Measurements from ENCODE around the gene STIM1. TPM values are rescaled to one million over a fixed set of nuclear protein-coding genes. Genes with fewer than 3 reads are reported as not detected.
"Not testable (repeated sequence)": the region's sequence is repeated elsewhere in the genome, so short reads cannot be mapped to it uniquely, and the experiment has no call there.

The STIM1 gene
- total RNA-seq, 1 donor from 2014 or later = 60.8 TPM

DNA sequence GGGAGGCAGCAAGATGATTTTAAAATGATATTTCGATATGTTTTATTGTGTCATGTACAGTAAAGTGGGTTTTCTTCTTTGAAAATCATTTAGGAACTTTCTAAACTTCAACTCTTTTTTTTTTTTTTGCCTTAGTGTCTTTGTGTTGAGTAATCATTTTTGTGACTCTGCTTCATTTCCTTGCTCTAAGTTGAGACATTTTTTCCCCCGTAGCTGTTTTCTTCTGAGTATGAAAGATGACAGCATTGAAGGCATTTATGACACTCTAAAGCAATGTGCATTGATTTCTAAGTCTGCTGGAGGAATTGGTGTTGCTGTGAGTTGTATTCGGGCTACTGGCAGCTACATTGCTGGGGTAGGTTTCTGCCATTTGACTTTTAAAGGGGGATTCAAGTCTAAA, 262.6 kb downstream of the STIM1 start:
- FAIRE-seq = no peak
- Histone ChIP-seq H3K36me3 (ENCODE audit: control insufficient read depth, insufficient read depth, low read length) (peaks cover 2% of the 10 kb centered on the region), H3K4me3 (ENCODE audit: low read depth, low read length) (no peak overlapping the region), H3K27me3 (ENCODE audit: control insufficient read depth, insufficient read depth, low read length) (no peaks in the 10 kb centered on the region)
- peak; percentile 46 for DNase-seq (ENCODE audit: low read depth)
- TF ChIP-seq, protein P1, sequence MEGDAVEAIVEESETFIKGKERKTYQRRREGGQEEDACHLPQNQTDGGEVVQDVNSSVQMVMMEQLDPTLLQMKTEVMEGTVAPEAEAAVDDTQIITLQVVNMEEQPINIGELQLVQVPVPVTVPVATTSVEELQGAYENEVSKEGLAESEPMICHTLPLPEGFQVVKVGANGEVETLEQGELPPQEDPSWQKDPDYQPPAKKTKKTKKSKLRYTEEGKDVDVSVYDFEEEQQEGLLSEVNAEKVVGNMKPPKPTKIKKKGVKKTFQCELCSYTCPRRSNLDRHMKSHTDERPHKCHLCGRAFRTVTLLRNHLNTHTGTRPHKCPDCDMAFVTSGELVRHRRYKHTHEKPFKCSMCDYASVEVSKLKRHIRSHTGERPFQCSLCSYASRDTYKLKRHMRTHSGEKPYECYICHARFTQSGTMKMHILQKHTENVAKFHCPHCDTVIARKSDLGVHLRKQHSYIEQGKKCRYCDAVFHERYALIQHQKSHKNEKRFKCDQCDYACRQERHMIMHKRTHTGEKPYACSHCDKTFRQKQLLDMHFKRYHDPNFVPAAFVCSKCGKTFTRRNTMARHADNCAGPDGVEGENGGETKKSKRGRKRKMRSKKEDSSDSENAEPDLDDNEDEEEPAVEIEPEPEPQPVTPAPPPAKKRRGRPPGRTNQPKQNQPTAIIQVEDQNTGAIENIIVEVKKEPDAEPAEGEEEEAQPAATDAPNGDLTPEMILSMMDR (IDR thresholded peaks at IDR 0.05; ENCODE audit: insufficient read depth, low read length, severe bottlenecking) = no peak

DNA sequence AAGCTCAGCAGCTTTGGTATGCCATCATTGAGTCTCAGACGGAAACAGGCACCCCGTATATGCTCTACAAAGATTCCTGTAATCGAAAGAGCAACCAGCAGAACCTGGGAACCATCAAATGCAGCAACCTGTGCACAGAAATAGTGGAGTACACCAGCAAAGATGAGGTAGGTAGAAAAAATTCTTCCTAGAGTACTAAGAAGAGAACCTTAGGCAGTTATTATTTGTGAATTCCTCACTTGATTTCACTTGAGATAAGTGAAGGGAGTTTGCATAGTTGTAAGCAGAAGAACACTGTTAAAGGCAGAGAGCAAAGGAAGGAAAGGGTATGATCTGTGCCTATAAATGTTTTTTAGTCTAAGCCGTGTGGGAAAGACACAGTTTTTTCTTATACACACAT, 267.8 kb downstream of the STIM1 start:
- peaks cover 8% of the 10 kb centered on the region for H3K36me3 ChIP-seq (ENCODE audit: control insufficient read depth, insufficient read depth, low read length)

DNA sequence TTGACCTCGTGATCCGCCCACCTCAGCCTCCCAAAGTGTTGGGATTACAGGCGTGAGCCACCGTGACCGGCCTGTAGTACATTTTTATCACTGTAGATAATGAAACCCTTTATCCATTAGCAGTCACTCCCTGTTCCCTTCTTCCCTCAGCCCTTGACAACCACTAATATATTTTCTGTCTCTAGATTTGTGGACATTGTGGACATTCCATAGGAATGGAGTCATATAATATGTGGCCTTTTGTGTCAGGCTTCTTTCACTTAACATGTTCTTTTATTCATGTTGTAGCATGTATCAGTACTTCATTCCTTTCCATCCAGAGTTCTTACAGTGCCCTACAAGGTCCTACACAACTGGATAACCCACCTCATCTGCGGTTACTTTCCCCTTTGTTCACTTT, 269.7 kb downstream of the STIM1 start:
- TF ChIP-seq, protein P1 (IDR thresholded peaks at IDR 0.05; ENCODE audit: insufficient read depth, low read length, severe bottlenecking) = no peak
- H3K36me3 ChIP-seq (ENCODE audit: control insufficient read depth, insufficient read depth, low read length) = peaks cover 8% of the 10 kb centered on the region
- no peak overlapping the region for H3K4me3 ChIP-seq (ENCODE audit: low read depth, low read length)
- DNase-seq (ENCODE audit: low read depth) (peak; percentile 89), FAIRE-seq (no peak)
- no peaks in the 10 kb centered on the region for H3K27me3 ChIP-seq (ENCODE audit: control insufficient read depth, insufficient read depth, low read length)

More for the DNA sequence above, 267.8 kb downstream of the STIM1 start:
- TF ChIP-seq, protein P1 (IDR thresholded peaks at IDR 0.05; ENCODE audit: insufficient read depth, low read length, severe bottlenecking) = no peak
- Histone ChIP-seq H3K4me3 (ENCODE audit: low read depth, low read length) (no peak overlapping the region), H3K27me3 (ENCODE audit: control insufficient read depth, insufficient read depth, low read length) (no peaks in the 10 kb centered on the region)
- DNase-seq (ENCODE audit: low read depth) (no peak), FAIRE-seq (no peak)

DNA sequence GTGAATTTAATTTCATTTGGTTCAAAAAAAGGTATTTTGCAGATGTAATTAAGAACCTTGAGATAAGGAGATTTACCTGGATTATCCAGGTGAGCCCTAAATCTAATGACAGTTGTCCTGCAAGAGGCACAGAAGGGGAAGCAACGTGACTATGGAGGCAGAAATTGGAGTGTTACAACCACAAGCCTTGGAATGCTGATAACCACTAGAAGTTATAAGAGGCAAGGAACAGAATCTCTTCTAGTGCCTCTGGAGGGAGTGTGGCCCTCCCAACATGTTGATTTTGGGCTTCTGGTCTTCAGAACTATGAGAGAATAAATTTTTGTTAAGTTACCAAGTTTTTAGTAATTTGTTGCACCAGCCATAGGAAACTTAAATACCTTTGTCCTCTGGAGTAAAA, 271.9 kb downstream of the STIM1 start:
- no peak for DNase-seq (ENCODE audit: low read depth)
- H3K27me3 ChIP-seq (ENCODE audit: control insufficient read depth, insufficient read depth, low read length) = no peaks in the 10 kb centered on the region
- TF ChIP-seq, protein P1 (IDR thresholded peaks at IDR 0.05; ENCODE audit: insufficient read depth, low read length, severe bottlenecking) = no peak
- no peak for FAIRE-seq
- H3K4me3 ChIP-seq (ENCODE audit: low read depth, low read length) = no peak overlapping the region
- peaks cover 8% of the 10 kb centered on the region for H3K36me3 ChIP-seq (ENCODE audit: control insufficient read depth, insufficient read depth, low read length)

DNA sequence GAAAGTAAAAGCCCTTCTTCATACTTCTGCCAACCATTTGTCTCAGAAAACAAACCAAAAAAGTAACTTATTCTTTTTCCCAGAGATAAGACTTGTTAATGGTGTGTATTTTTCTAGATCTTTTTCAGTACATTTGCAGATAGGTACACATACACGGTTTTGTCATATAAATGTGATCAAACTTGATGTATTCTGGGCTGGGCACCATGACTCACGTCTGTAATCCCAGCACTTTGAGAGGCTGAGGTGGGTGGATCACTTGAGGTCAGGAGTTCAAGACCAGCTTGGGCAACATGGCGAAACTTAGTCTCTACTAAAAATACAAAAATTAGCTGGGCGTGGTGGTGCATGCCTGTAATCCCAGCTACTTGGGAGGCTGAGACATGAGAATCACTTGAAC, 274.8 kb downstream of the STIM1 start:
- not testable (repeated sequence) for FAIRE-seq; H3K36me3 ChIP-seq (ENCODE audit: control insufficient read depth, insufficient read depth, low read length); H3K27me3 ChIP-seq (ENCODE audit: control insufficient read depth, insufficient read depth, low read length); H3K4me3 ChIP-seq (ENCODE audit: low read depth, low read length)
- DNase-seq (ENCODE audit: low read depth) = peak; percentile 53

DNA sequence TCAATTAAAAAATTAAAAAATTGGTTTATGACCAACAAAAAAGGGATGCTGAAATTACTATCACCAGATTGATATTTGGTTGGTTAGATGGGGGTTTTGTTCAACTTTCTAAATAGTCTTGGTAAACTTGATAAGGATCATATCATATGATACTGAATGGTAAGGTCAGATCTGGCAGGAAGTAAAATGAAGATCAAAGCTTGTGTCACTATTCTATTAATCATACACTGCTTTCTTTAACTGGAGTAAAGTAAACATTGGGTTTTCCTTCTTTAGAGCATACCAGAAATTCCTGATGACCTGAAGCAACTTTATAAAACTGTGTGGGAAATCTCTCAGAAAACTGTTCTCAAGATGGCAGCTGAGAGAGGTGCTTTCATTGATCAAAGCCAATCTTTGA, 279.3 kb downstream of the STIM1 start:
- Histone ChIP-seq H3K27me3 (ENCODE audit: control insufficient read depth, insufficient read depth, low read length) (no peaks in the 10 kb centered on the region), H3K36me3 (ENCODE audit: control insufficient read depth, insufficient read depth, low read length) (no peaks in the 10 kb centered on the region), H3K4me3 (ENCODE audit: low read depth, low read length) (no peak overlapping the region)
- TF ChIP-seq, protein P1 (IDR thresholded peaks at IDR 0.05; ENCODE audit: insufficient read depth, low read length, severe bottlenecking) = no peak
- FAIRE-seq (no peak), DNase-seq (ENCODE audit: low read depth) (peak; percentile 78)

Measured in bronchial epithelial cell (primary cell).